Kidney glomerular epithelial cell (primary cell): ENCODE measurements around the gene TRPM4.

Experiments
- DNase-seq: peaks from one replicate; lab custom pipeline; 2025; lab: John Stamatoyannopoulos, UW

TRPM4 gene

GRCh38 chr19:49231804-49232203 lies 74.2 kb downstream of the TRPM4 start:
- DNase-seq, result no peak

DNA sequence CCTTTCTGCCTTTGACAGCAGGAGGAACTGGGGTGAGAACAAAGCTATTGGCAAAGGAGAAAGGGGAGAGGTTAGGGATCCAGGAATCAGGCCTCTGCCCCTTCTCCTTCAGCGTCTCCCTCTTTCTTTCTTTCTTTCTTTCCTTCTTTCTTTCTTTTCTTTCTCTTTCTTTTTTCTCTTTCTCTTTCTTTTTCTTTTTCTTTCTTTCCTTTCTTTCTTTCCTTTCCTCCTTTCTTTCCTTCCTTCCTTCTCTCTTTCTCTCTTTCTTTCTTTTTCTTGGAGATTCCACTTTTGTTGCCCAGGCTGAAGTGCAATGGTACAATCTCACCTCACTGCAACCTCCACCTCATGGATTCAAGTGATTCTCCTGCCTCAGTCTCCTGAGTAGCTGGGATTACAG lies 75.6 kb downstream of the TRPM4 start:
- no peak for DNase-seq

GRCh38 chr19:49241769-49242168 lies 84.2 kb downstream of the TRPM4 start:
- no peak for DNase-seq

- no peak for DNase-seq
Observed at GRCh38 chr19:49243129-49243528, 85.5 kb downstream of the TRPM4 start.

DNA sequence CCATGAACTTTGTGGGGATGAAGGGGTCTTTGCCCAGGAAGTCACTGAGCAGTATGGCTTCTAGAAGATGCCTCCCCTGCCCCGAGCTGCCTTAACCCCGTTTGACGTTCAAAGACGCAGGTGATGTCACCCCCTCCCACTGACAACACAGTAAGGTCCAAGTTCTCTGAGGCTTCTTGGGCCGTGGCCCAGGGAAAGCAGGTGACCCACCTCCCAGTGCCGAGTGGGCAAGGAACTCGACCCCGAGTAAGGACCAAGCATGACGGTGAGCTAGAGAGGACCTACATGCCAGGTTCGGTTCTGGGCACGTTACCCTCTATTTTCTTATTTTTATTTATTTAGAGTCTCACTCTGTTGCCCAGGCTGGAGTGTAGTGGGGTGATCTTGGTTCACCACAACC lies 86.1 kb downstream of the TRPM4 start:
- DNase-seq, result no peak

DNA sequence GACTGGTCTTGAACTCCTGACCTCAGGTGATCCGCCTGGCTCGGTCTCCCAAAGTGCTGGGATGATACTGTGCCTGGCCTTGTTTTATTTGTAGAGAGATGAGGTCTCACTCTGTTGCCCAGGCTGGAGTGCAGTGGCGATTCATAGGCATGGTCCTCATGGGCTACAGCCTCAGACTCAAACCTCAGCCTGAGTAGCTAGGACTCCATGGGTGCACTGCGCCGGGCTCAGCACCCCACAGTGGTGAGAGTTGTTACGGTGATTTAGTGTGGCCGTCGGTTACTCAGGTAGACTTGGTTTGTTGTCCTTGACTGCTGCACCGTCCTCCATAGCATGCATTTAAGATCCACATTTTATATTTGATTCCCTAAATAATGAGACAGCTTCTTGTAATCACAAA lies 86.7 kb downstream of the TRPM4 start:
- DNase-seq, result no peak

- DNase-seq, result no peak
Observed at GRCh38 chr19:49247676-49248075, 90.1 kb downstream of the TRPM4 start.

- no peak for DNase-seq
Observed at GRCh38 chr19:49249933-49250332, 92.3 kb downstream of the TRPM4 start.

DNA sequence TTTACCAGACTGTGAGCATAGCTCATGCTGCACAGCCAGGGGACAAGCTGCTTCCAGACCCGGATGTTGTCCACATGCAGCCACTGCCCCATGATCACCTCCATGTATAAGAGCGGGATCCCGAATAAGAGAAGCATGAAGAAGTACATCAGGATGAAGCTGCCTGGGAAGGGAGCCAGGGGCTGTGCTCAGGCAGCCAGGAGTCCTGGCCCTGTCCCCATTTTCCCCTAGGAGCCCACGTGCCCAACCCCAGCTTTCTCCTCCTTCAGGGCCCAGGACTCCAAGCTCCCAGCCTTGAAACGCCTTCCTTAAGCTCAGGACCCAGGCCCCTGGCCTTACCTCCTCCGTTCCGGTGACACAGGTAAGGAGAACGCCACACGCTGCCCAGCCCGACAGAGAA lies 98.1 kb downstream of the TRPM4 start:
- DNase-seq, result no peak

DNA sequence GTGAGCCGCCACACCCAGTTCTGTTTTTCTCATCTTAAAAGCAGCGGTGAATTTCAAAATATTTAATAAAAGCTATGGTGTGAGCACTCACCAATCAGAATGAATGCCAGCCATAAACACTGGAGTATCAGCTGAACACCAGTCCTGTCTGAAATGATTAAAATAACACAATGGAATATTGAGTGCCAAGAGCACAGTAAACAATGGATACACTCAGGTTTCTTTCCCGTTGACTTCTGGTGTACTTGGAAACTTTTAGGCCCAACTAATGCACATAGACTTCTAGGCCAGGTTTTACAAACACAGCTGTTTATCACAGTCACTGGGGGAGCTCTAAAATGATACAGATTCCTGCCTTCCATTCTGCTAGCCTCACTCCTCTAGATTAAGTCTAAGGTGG lies 99.1 kb downstream of the TRPM4 start:
- DNase-seq, result no peak
